MV-4-11 (cell line): ENCODE results near the gene CERKL.

Experiments
- DNase-seq: peaks from one replicate; lab custom pipeline; 2025; lab: John Stamatoyannopoulos, UW

CERKL gene

GRCh38 chr2:181500201-181500600, 156.7 kb downstream of the CERKL start:
- no peak for DNase-seq

- DNase-seq, result no peak
Measured at GRCh38 chr2:181499231-181499630, 157.7 kb downstream of the CERKL start.
